Retinal pigment epithelial cell (primary cell): ENCODE results near the gene SLC27A3.
A peak's percentile ranks its signal among the peaks of the same experiment; 100 is the strongest.

Experiments used
- DNase-seq: peaks from one replicate; pipeline ENCODE4 v3.0.0-alpha.2; 2010; ENCODE audit warnings: low read depth
- H3K4me3 ChIP-seq: 2 replicates; pipeline ENCODE4 v1.5.1; 2011; ENCODE audit warnings: mild to moderate bottlenecking, low read length, control low read depth, moderate library complexity
- TF ChIP-seq, protein P1 (sequence below): conservative IDR thresholded peaks from 2 replicates; pipeline ENCODE4 v1.5.1; 2011; ENCODE audit warnings: low read depth, low read length, control low read depth, inconsistent platforms

SLC27A3 gene

DNA sequence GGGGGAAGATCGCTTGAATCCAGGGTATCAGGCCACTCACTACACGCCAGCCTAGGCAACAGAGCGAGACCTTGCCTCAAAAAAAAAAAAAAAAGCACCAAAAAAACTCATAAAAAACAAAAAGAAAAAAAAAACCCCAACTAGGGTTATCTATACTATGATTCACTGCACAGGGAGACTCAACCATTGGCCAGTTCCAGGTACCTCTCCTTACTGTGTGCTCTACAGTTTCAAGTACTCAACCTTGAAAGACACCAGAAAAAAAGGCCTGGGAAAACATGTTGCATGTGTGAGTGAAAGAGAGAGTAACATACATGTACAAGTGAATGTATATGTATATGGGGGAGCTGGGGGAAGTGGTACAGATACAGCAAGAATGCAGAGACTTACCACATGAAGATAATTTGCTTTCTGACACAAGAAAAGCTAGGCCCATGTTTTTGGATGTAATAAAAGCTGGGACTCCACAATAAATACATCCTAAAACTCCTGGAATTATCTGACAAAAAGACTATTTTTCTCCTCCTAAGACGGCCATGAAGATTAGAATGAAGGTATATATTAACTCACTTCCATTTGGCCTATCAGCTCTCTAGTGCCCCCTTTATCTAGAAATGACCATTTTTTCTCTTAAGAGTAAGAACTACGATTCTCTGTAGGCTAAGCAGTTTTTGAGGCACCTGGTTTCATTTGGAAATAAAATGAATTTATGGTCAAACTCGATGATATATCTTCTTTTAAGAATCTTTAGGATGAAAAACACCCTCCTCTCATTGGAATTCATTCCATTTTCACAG lies 52.2 kb downstream of the SLC27A3 start:
- no peak for DNase-seq
- H3K4me3 ChIP-seq = no peak overlapping the region
- TF ChIP-seq, protein P1, sequence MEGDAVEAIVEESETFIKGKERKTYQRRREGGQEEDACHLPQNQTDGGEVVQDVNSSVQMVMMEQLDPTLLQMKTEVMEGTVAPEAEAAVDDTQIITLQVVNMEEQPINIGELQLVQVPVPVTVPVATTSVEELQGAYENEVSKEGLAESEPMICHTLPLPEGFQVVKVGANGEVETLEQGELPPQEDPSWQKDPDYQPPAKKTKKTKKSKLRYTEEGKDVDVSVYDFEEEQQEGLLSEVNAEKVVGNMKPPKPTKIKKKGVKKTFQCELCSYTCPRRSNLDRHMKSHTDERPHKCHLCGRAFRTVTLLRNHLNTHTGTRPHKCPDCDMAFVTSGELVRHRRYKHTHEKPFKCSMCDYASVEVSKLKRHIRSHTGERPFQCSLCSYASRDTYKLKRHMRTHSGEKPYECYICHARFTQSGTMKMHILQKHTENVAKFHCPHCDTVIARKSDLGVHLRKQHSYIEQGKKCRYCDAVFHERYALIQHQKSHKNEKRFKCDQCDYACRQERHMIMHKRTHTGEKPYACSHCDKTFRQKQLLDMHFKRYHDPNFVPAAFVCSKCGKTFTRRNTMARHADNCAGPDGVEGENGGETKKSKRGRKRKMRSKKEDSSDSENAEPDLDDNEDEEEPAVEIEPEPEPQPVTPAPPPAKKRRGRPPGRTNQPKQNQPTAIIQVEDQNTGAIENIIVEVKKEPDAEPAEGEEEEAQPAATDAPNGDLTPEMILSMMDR = peak; percentile 16
